NCI-H146 treated with DMSO at 0.1 percent for 48 hours (cell line): ENCODE measurements around the gene PATZ1.

Source experiments
- DNase-seq: peaks from one replicate; lab custom pipeline; 2025; ENCODE audit not compliant: unreplicated experiment; lab: John Stamatoyannopoulos, UW

Gene PATZ1

GRCh38 chr22:31284281-31285155 is 61.6 kb downstream of the PATZ1 start:
- no peak for DNase-seq

- no peak for DNase-seq
These were observed 63.2 kb downstream of the PATZ1 start for GRCh38 chr22:31282748-31283468.

GRCh38 chr22:31281733-31282132 is 64.4 kb downstream of the PATZ1 start:
- no peak for DNase-seq

- no peak for DNase-seq
These were observed 66.2 kb downstream of the PATZ1 start for GRCh38 chr22:31279821-31280505.

GRCh38 chr22:31279327-31279669 is 66.8 kb downstream of the PATZ1 start:
- no peak for DNase-seq

- DNase-seq, result no peak
These were observed 67.4 kb downstream of the PATZ1 start for GRCh38 chr22:31278626-31279326.

GRCh38 chr22:31278151-31278621 is 68.0 kb downstream of the PATZ1 start:
- DNase-seq, result no peak

- DNase-seq, result no peak
These were observed 68.4 kb downstream of the PATZ1 start for GRCh38 chr22:31277741-31278140.

GRCh38 chr22:31276426-31277167 is 69.5 kb downstream of the PATZ1 start:
- no peak for DNase-seq
